Stimulated activated naive CD8-positive, alpha-beta T cell treated with anti-CD3 and anti-CD28 coated beads, Interleukin-15, amount 100 ng/mL, for 72 hours (primary cell): ENCODE measurements around the gene UQCRC1.
"Not testable (repeated sequence)": the region's sequence is repeated elsewhere in the genome, so short reads cannot be mapped to it uniquely, and the experiment has no call there.

Experiments
- ATAC-seq: fragments of 150-1000 bp; cut with Tn5 transposase; 2 replicates; pipeline ENCODE4 v1.10.0; 2021; ENCODE audit warnings: mild to moderate bottlenecking, moderate library complexity
- DNase-seq, 2 donors: peaks; one replicate each; pipeline ENCODE4 v3.0.0; 2021 to 2022
- H3K27ac Mint-ChIP-seq, 2 donors: one replicate each; pipeline ENCODE4 v1.8.0; 2022; ENCODE audit warnings: mild to moderate bottlenecking in 2 of 2, mixed read lengths in 2 of 2, moderate library complexity in 2 of 2
- H3K27me3 Mint-ChIP-seq: one replicate; pipeline ENCODE4 v1.8.0; 2022; ENCODE audit warnings: mixed read lengths
- H3K4me1 Mint-ChIP-seq: one replicate; pipeline ENCODE4 v1.8.0; 2022; ENCODE audit warnings: mild to moderate bottlenecking, mixed read lengths
- H3K4me3 Mint-ChIP-seq, 2 donors: one replicate each; pipeline ENCODE4 v1.8.0; 2022; ENCODE audit warnings: mild to moderate bottlenecking in 2 of 2, mixed read lengths in 2 of 2, moderate library complexity in 1 of 2
- H3K9me3 Mint-ChIP-seq, 2 donors: one replicate each; pipeline ENCODE4 v1.8.0; 2022; ENCODE audit warnings: mixed read lengths in 2 of 2

UQCRC1 gene

DNA sequence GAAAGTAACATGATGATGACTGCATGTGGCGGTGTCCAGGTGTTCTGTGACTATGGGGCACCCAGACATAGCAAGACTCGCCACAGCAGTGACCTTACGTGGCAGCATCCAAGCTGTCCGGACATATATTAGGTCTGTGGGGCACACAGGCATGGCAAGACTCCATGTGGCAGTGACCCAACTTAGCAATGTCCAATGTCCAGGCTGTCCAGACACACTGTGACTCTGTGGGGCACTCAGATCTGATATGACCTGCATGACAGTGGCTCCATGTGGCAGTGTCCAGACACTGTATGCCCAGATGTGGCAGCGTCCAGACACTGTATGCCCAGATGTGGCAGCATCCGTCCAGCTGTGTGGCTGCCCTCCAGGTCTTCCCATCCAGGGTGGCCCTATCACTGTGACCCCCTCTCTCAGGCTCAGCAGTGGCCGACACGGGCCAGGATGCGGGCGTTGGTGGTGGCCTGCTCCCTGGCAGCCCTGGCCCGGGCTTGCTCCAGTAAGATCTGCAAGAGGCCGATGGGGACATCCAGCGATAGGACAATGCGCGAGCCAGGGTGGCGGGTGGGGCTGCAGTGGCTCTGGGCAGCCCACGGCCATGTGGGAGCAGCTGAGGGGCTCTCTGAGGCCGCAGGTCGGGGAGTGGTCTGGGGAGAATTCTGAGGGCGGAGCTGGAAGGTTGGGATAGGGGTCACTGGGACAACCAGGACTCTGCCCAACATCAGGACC, 46.9 kb downstream of the UQCRC1 start:
- DNase-seq, result no peak
- Mint-ChIP-seq H3K4me1 (peaks cover 47% of the 10 kb centered on the region), H3K4me3 (no peak overlapping the region), H3K9me3 (no peaks in the 10 kb centered on the region), H3K27me3 (no peaks in the 10 kb centered on the region), H3K27ac (no peak overlapping the region)
- ATAC-seq, result no peak

DNA sequence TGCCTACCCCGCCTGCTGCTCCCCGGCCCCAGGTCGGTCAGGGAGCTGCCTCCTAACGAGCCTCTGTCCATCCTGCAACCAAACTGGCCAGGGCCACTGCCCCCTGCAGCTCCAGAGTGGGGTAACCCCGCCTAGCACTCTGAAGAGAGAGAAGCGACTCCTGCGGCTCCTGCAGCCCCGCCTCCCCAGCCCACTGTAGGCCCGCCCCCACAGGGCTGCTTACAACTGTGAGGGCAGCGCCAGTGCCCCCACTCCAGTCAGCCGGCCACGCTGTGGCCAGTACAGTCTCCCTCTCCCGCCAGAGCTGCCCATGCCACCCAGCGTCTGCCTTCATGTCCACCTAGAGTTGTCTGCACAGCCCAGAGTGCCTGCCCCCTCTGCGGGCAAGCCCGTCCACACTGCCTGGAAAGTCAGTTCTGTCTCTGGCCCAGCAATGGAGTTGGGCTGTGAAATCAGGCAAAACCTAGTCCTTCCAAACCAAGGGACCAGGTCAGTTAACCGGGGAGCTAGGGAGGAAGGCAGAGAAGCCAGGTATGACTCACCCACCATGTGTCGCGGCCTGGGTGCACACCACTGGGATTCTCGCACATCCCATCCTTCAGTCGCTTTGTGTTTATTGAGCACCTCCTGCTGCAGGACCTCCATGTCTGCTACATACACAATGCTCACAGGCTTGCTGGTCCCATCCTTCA, 48.3 kb downstream of the UQCRC1 start:
- no peak for ATAC-seq
- H3K4me3 Mint-ChIP-seq, result peak overlapping the region in 1 of 2 donors; percentile 24

DNA sequence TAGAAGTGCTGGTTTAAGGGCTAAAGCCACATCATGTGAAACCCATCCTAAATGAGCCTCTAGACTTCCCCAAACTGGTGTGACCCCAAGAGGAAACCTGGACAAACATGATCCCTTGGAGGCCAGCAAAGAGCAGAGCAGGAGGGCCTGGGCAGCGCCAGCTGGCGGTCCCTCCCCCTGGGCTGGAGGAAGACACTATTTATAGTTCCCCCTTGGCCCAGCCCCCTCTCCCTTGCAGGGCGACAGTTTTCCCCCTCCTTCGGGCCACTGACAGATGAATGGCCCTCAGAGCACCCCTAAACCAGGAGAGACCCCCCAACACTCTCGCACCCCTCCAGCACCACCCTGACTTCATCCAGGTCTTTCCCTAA, 48.8 kb downstream of the UQCRC1 start:
- no peaks in the 10 kb centered on the region for H3K27me3 Mint-ChIP-seq
- ATAC-seq (no peak), DNase-seq (no peak)
- H3K9me3 Mint-ChIP-seq, result no peaks in the 10 kb centered on the region
- H3K4me3 Mint-ChIP-seq, result no peak overlapping the region
- peaks cover 54% of the 10 kb centered on the region for H3K4me1 Mint-ChIP-seq
- H3K27ac Mint-ChIP-seq, result no peak overlapping the region

More for the DNA sequence above, 48.3 kb downstream of the UQCRC1 start:
- H3K9me3 Mint-ChIP-seq, result no peaks in the 10 kb centered on the region
- peaks cover 54% of the 10 kb centered on the region for H3K4me1 Mint-ChIP-seq
- no peak overlapping the region for H3K27ac Mint-ChIP-seq
- DNase-seq, result peak in 1 of 2 donors; percentile 23
- no peaks in the 10 kb centered on the region for H3K27me3 Mint-ChIP-seq

DNA sequence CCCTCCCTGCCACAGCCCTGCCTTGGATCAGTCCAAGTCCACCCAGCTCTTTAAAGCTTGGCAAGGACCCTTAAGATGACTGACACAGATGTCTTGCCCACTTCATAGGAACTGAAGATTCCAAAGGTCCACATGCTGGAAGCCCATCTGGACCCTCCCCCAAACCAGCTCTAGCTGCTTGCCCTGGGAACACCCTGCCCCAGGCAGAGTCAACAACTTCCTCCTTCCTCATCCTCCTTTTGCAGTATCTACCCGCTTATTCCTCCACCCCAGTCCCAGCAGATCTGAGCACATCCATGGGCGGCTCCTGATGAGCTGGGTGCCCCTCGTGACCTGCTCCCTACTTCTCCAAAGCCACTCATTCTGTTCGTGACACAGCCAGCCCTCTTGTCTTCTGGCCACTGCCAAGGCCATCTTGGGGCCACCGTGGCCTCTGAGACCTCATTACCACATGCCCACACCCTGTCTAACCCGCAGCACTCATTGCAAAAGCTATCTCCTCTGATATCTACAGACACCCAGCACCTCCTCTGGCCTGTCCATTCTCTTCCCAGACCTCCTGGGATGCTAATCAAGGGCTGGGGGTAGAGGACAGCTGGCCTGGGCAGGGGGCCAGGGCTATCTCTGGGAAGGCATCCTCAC, 50.8 kb downstream of the UQCRC1 start:
- DNase-seq, result no peak
- Mint-ChIP-seq H3K4me1 (peaks cover 62% of the 10 kb centered on the region), H3K27ac (no peak overlapping the region), H3K9me3 (no peaks in the 10 kb centered on the region), H3K27me3 (no peaks in the 10 kb centered on the region), H3K4me3 (peak overlapping the region in 1 of 2 donors; percentile 11)
- no peak for ATAC-seq

DNA sequence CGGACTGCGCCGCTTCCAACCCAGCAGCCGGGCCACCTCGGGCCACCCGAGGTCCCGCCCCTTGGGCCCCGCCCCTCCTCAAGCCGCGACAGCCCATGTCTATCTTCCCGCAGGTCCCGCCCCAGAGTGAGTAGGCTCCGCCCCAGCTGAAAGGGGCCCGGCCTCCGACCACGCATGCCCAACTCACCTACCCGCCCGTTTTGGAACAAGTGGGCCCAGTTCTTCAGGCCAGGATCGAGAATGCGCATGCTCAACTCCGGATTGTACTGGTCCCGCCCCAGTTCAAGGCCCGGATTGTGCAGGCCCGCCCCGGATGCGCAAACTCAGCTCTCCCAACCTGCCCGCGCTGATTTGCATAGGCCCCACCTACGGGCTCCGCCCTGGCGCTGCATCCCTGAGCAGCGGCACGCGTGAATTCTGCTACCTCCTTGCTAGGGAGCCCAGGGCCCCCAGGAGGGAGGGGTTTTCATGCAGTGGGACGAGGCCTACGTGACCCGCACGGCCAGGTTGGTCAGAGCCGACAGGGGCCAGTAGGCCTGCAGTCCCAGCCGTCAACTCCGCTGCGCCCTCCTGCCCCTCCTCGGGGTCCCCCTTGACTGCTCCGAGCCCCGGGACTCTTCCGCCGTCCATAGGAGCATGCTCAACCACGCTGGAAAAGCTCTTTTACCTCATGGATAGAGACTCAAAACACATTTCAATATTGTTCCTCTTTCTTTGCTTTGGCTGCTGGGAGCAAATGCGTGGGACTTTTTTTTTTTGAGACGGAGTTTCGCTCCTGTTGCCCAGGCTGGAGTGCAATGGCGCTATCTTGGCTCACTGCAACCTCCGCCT, 52.4 kb downstream of the UQCRC1 start, which contains the start of gene PFKFB4:
TSS of gene PFKFB4 (minus strand) at position 8 of the 831 bp plus-strand sequence. CDS start 26 bp downstream, outside the sequence.
- Mint-ChIP-seq H3K9me3 (no peaks in the 10 kb centered on the region), H3K4me3 (peak within 1 kb of the TSS; percentile 88 to 89), H3K27me3 (no peaks in the 10 kb centered on the region), H3K4me1 (peaks cover 64% of the 10 kb centered on the region), H3K27ac (peak within 1 kb of the TSS; percentile 89 to 90)
- DNase-seq (peak; percentile 99 to 100), ATAC-seq (peak; percentile 93)

DNA sequence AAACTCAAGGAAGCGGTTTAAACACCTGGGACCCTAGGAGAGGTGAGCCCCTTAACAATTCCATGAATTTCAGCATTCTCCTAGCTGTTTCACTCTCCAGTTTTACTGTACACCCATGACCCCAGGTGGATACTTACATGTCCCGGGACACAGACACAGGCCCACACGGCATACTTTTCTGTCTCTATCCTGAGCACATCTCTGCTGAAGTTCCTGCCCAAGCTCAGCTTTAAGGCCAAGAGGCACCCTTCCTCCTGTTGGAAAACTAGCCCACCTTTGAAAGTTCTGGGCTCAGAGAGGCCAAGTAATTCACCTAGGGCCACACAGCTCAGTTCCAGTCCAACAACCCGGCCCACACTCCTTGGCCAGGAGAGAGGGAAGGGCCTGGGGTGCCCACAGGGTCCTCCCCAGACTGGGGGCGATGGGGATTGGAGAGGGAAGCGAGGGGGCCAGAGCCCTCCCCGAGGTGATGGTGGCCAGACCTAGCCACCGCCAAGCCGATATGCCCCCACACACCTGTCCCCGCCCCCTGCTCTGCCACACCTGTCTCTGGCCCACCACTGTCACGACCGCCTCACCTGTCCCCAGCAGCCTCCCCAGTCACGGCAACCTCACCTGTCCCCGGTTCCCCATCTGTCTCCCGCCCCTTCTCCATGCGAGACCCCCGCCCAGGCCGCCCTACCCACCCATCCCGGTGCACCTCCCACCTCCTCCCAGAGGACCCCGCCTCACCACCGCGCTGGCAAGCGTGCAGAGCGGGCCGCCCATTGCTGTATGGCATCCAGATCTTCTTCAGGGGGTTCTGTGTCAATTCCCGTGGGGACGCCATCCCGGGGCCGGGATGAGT, 53.3 kb downstream of the UQCRC1 start:
- Mint-ChIP-seq H3K9me3 (no peaks in the 10 kb centered on the region), H3K27me3 (no peaks in the 10 kb centered on the region), H3K27ac (peak overlapping the region; percentile 89 to 90), H3K4me3 (peak overlapping the region; percentile 88 to 89), H3K4me1 (peaks cover 62% of the 10 kb centered on the region)
- DNase-seq, result no peak
- no peak for ATAC-seq

DNA sequence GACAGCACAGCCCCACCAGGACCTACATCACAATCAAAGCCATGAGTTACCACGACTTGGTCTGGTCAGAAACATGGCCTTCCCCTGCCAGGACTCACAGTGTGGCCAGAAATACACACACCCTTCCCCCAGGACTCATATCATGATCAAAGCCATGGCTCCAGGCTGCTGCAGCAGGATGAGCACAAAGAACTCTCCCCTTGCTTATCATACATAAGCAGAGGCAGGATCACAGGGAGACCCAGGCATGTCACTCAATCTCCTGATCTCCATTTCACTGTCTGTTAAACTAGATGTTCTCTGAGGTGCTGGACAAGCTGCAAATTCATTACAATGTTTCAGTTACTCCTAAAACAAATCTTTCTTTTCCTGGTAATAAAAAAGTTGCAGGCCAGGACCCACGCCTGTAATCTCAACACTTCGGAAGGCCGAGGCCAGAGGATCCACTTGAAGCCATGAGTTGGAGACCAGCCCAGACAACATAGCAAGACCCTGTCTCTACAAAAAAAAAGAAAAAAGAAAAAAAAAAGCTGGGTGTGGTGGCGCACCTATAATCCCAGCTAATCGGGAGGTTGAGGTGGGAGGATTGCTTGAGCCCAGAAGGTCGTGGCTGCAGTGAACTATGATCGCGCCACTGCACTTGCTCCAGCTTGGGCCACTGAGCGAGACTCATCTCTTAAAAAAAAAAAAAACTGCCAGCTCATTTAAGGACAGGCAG, 54.1 kb downstream of the UQCRC1 start:
- Mint-ChIP-seq H3K9me3 (no peaks in the 10 kb centered on the region), H3K27me3 (no peaks in the 10 kb centered on the region), H3K4me3 (peak overlapping the region; percentile 88 to 89), H3K27ac (no peak overlapping the region), H3K4me1 (peaks cover 54% of the 10 kb centered on the region)
- ATAC-seq, result no peak
- no peak for DNase-seq

DNA sequence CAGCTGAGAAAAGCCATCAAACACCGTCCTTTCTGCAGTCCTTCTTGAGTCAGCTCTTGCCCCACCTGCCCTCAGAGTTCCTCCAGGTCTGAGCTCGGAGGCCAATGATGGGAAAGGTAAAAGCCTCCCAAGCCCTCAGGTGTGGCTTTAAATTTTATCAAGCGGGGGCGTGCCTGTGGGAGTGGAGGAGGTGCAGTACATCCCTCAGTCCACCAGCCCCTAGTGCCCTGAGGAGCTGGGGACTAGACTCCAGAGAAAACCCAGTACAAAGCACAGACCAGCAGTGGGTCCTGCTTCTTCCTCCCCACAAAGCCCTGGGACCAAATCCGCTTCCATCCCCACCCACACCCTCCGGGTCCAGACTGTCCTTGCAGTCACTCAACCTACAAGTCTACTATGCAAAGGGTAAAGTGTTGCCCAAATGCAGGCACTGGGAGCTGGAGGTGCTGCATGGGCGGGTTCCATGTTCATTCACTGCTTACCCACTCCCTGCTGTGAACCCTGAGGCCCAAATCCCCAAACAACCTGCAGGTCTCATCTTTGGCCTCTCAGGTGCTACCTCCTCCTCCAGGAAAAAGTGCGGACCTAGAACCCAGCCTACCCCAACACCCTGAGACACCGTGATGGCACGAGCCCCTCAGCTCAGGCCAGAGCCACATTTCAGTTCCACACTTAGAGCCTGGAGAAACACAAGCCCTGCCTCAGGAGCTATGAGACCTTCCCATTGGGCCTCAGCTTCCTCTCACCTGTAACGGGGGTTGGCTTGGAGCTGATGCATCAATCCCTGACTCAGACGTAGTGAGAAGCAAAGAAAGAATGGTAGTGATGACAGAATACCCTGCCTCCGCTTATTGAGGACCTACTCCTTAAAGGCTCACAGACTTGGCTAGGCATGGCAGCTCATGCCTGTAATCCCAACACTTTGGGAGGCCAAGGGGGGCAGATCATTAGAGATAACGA, 55.3 kb downstream of the UQCRC1 start:
- peaks cover 55% of the 10 kb centered on the region for H3K4me1 Mint-ChIP-seq
- H3K27me3 Mint-ChIP-seq, result no peaks in the 10 kb centered on the region
- H3K9me3 Mint-ChIP-seq, result no peaks in the 10 kb centered on the region
- no peak overlapping the region for H3K4me3 Mint-ChIP-seq
- no peak overlapping the region for H3K27ac Mint-ChIP-seq
- no peak for ATAC-seq
- DNase-seq, result no peak

DNA sequence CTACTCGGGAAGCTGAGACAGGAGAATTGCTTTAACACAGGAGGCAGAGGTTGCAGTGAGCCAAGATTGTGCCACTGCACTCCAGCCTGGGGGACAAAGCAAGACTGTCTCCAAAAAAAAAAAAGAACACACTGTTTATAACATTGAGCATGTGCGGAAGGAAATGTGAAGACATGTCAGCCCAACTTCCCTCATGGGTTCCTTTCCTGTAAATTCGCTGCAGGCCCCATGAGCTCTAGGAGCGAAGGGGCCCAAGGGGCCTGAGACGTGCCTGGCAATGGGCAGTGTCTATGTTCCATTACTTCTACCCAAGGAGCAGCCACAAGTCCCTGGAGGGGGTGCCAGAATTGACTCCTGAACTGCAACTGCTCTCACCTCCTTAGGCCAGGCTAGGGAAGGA, 56.1 kb downstream of the UQCRC1 start:
- Mint-ChIP-seq H3K9me3 (no peaks in the 10 kb centered on the region), H3K4me1 (peaks cover 57% of the 10 kb centered on the region), H3K27me3 (no peaks in the 10 kb centered on the region), H3K27ac (no peak overlapping the region), H3K4me3 (no peak overlapping the region)
- DNase-seq, result no peak
- ATAC-seq, result no peak

DNA sequence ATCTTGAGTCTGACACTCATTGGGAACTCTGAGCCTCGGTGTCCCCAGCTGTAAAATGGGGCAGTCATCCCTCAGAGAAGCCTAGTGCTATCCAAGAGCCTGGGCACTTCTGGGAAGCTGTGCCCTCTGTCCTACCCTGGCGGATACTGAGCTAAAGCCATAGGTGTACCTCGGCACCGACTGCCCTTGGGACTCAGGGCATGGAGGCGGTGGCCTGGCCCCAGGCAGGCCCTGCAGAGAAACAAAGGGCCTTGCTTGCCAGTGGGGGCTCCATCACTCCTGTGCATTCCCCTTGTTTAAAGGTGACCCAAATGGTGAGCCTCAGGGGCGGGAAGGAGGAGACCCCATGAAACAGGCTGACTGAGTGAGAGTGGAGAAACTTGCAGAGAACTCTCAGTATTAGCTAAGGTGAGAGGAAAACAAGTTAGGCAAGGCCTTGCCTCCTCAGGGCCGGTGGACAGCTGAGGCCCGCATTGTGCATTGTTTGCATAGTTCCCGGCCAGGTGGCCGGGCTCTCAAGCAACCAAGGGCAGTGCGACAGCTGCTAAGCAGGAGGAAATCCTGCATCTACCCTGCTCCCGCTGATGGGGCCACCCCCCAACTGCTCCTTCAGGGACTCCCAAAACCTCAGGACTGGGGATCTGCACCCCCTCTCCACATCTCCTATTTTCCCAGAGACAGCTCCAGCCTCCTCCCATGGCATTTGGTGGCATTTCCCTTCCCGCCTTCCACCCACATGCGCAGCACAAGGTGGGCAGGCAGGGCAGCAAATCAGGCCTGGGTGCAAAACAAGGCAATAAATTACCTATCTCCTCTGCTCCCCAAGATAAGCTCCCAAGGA, 57.1 kb downstream of the UQCRC1 start:
- no peak overlapping the region for H3K4me3 Mint-ChIP-seq
- H3K27me3 Mint-ChIP-seq, result no peaks in the 10 kb centered on the region
- DNase-seq (no peak), ATAC-seq (no peak)
- H3K9me3 Mint-ChIP-seq, result no peaks in the 10 kb centered on the region
- H3K27ac Mint-ChIP-seq, result no peak overlapping the region
- H3K4me1 Mint-ChIP-seq, result peaks cover 50% of the 10 kb centered on the region

DNA sequence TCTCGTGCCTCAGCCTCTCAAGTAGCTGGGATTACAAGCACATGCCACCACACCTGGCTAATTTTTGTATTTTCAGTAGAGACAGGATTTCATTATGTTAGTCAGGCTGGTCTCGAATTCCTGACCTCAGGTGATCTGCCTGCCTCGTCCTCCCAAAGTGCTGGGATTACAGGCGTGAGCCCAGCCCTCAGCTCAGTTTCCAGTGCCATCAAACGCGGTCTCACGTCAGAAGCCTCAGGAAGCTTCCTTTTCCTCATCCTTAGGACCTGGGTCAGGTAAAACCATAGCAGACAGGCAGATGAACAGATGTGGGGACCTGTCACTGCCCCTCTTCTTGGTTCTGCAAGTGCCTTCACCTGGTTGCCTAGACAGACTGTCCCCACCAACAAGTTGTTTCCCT, 57.8 kb downstream of the UQCRC1 start:
- H3K27ac Mint-ChIP-seq, H3K4me3 Mint-ChIP-seq, ATAC-seq, DNase-seq, H3K27me3 Mint-ChIP-seq, H3K9me3 Mint-ChIP-seq: not testable (repeated sequence)
- peaks cover 48% of the 10 kb centered on the region for H3K4me1 Mint-ChIP-seq
